Tibial nerve (tissue), 3 donors: ENCODE results near the gene SAMD1.

ENCODE experiments used
- CTCF ChIP-seq, 5 experiments: fragments of 200-600 bp in 3 of 5; fragments of 450-650 bp in 2 of 5; sonication (generic) in 3 of 5; IDR thresholded peaks; one replicate each; pipeline ENCODE4 v1.5.1; 2016 to 2019; ENCODE audit warnings: antibody characterized with exemption in 5 of 5, mild to moderate bottlenecking in 3 of 5, moderate library complexity in 2 of 5
- POLR2A ChIP-seq, 2 donors: fragments of 450-650 bp; IDR thresholded peaks; one replicate each; pipeline ENCODE4 v1.6.1; 2017; ENCODE audit warnings: antibody characterized with exemption in 2 of 2, mild to moderate bottlenecking in 2 of 2, moderate library complexity in 2 of 2

GRCh38 chr19:14111486-14111885, 20.9 kb upstream of the SAMD1 start:
- TF ChIP-seq CTCF (IDR thresholded peaks at IDR 0.05) (no peak), POLR2A (IDR thresholded peaks at IDR 0.05) (no peak)
